Mucosa of stomach (tissue), 1 donor: Measurements from ENCODE around the gene FGF3.

Source experiments
- H3K27me3 ChIP-seq: one replicate; pipeline ENCODE4 v1.7.0; 2013; ENCODE audit warnings: mild to moderate bottlenecking, low read length; ENCODE audit not compliant: control insufficient read depth, insufficient read depth
- H3K36me3 ChIP-seq: one replicate; pipeline ENCODE4 v1.7.0; 2013; ENCODE audit warnings: low read length; ENCODE audit not compliant: control insufficient read depth, insufficient read depth
- H3K4me1 ChIP-seq: one replicate; pipeline ENCODE4 v1.7.0; 2013; ENCODE audit warnings: mild to moderate bottlenecking, low read length; ENCODE audit not compliant: control insufficient read depth, insufficient read depth
- H3K4me3 ChIP-seq: one replicate; pipeline ENCODE4 v1.7.0; 2013; ENCODE audit warnings: low read length
- H3K9ac ChIP-seq: one replicate; pipeline ENCODE4 v1.7.0; 2013; ENCODE audit warnings: mild to moderate bottlenecking, low read length, moderate library complexity
- H3K9me3 ChIP-seq: one replicate; pipeline ENCODE4 v1.7.0; 2013; ENCODE audit warnings: mild to moderate bottlenecking, low read length, moderate library complexity; ENCODE audit not compliant: control insufficient read depth
- donor health status: Pancreatic carcinoma.

Gene FGF3

GRCh38 chr11:69861901-69862300 is 42.7 kb upstream of the FGF3 start:
- no peaks in the 10 kb centered on the region for H3K4me1 ChIP-seq
- H3K27me3 ChIP-seq, result peaks cover 7% of the 10 kb centered on the region
- no peaks in the 10 kb centered on the region for H3K36me3 ChIP-seq
- no peak overlapping the region for H3K4me3 ChIP-seq
- H3K9ac ChIP-seq, result no peak overlapping the region
- H3K9me3 ChIP-seq, result no peaks in the 10 kb centered on the region

GRCh38 chr11:69860796-69861445 is 41.7 kb upstream of the FGF3 start:
- H3K36me3 ChIP-seq, result no peaks in the 10 kb centered on the region
- H3K27me3 ChIP-seq, result peaks cover 5% of the 10 kb centered on the region

GRCh38 chr11:69860244-69860643 is 41.0 kb upstream of the FGF3 start:
- H3K9ac ChIP-seq, result no peak overlapping the region
- no peaks in the 10 kb centered on the region for H3K36me3 ChIP-seq
- H3K4me3 ChIP-seq, result no peak overlapping the region
- no peaks in the 10 kb centered on the region for H3K4me1 ChIP-seq
- H3K27me3 ChIP-seq, result peaks cover 5% of the 10 kb centered on the region
- no peaks in the 10 kb centered on the region for H3K9me3 ChIP-seq

More at GRCh38 chr11:69860796-69861445, 41.7 kb upstream of the FGF3 start:
- no peaks in the 10 kb centered on the region for H3K9me3 ChIP-seq
- H3K4me3 ChIP-seq, result no peak overlapping the region
- H3K4me1 ChIP-seq, result no peaks in the 10 kb centered on the region
- H3K9ac ChIP-seq, result no peak overlapping the region

GRCh38 chr11:69859275-69859934 is 40.2 kb upstream of the FGF3 start:
- H3K9ac ChIP-seq, result no peak overlapping the region
- H3K36me3 ChIP-seq, result no peaks in the 10 kb centered on the region
- H3K9me3 ChIP-seq, result no peaks in the 10 kb centered on the region
- H3K4me3 ChIP-seq, result no peak overlapping the region
- peaks cover 5% of the 10 kb centered on the region for H3K27me3 ChIP-seq
- H3K4me1 ChIP-seq, result no peaks in the 10 kb centered on the region

GRCh38 chr11:69855421-69855820 is 36.2 kb upstream of the FGF3 start:
- H3K9ac ChIP-seq, result no peak overlapping the region
- no peaks in the 10 kb centered on the region for H3K9me3 ChIP-seq
- no peak overlapping the region for H3K4me3 ChIP-seq
- no peaks in the 10 kb centered on the region for H3K4me1 ChIP-seq
- H3K36me3 ChIP-seq, result no peaks in the 10 kb centered on the region
- peaks cover 8% of the 10 kb centered on the region for H3K27me3 ChIP-seq

GRCh38 chr11:69854713-69855112 is 35.5 kb upstream of the FGF3 start:
- peaks cover 8% of the 10 kb centered on the region for H3K27me3 ChIP-seq
- no peaks in the 10 kb centered on the region for H3K36me3 ChIP-seq
- no peak overlapping the region for H3K9ac ChIP-seq
- no peaks in the 10 kb centered on the region for H3K4me1 ChIP-seq
- no peak overlapping the region for H3K4me3 ChIP-seq
- no peaks in the 10 kb centered on the region for H3K9me3 ChIP-seq

- Histone ChIP-seq H3K27me3 (peaks cover 8% of the 10 kb centered on the region), H3K4me1 (no peaks in the 10 kb centered on the region), H3K9ac (no peak overlapping the region), H3K36me3 (no peaks in the 10 kb centered on the region), H3K9me3 (no peaks in the 10 kb centered on the region), H3K4me3 (no peak overlapping the region)
Observed at GRCh38 chr11:69852056-69852455, 32.8 kb upstream of the FGF3 start.

GRCh38 chr11:69848201-69848600 is 29.0 kb upstream of the FGF3 start:
- H3K27me3 ChIP-seq, result peaks cover 8% of the 10 kb centered on the region
- H3K9ac ChIP-seq, result no peak overlapping the region
- no peaks in the 10 kb centered on the region for H3K9me3 ChIP-seq
- no peaks in the 10 kb centered on the region for H3K36me3 ChIP-seq
- no peaks in the 10 kb centered on the region for H3K4me1 ChIP-seq
- no peak overlapping the region for H3K4me3 ChIP-seq

GRCh38 chr11:69844396-69844795 is 25.2 kb upstream of the FGF3 start:
- Histone ChIP-seq H3K27me3 (peaks cover 11% of the 10 kb centered on the region), H3K4me1 (no peaks in the 10 kb centered on the region), H3K9me3 (no peaks in the 10 kb centered on the region), H3K36me3 (no peaks in the 10 kb centered on the region), H3K4me3 (no peak overlapping the region), H3K9ac (no peak overlapping the region)

- Histone ChIP-seq H3K27me3 (peaks cover 11% of the 10 kb centered on the region), H3K36me3 (no peaks in the 10 kb centered on the region), H3K4me3 (no peak overlapping the region), H3K4me1 (no peaks in the 10 kb centered on the region), H3K9me3 (no peaks in the 10 kb centered on the region), H3K9ac (no peak overlapping the region)
Observed at GRCh38 chr11:69843529-69843921, 24.3 kb upstream of the FGF3 start.

- Histone ChIP-seq H3K9ac (no peak overlapping the region), H3K4me1 (no peaks in the 10 kb centered on the region), H3K4me3 (no peak overlapping the region), H3K9me3 (no peaks in the 10 kb centered on the region), H3K36me3 (no peaks in the 10 kb centered on the region), H3K27me3 (peaks cover 11% of the 10 kb centered on the region)
Observed at GRCh38 chr11:69842746-69843528, 23.7 kb upstream of the FGF3 start.
